Fibroblast of the conjunctiva (primary cell): Measurements from ENCODE around the gene AMDHD2.
A peak's percentile ranks its signal among the peaks of the same experiment; 100 is the strongest.
"Not testable (repeated sequence)": the region's sequence is repeated elsewhere in the genome, so short reads cannot be mapped to it uniquely, and the experiment has no call there.

Experiments used
- DNase-seq: peaks from one replicate; pipeline ENCODE4 v3.0.0-alpha.2; 2010; ENCODE audit warnings: low read depth

Gene AMDHD2

DNA sequence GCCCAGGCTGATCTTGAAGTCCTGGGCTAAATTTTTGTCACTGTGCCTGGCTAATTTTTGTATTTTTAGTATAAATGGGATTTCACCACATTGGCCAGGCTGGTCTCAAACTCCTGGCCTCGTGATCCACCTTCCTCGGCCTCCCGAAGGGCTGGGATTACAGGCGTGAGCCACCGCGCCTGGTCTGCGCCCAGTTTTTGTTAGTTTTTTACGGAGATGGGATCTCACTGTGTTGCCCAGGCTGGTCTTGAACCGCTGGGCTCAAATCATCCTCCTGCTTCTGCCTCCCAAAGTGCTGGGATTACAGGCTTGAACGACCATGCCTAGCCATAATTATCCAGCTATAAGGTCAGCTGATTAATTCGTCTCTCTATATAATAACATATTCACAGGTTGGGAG, 13.7 kb downstream of the AMDHD2 start:
- DNase-seq: no peak

- DNase-seq: not testable (repeated sequence)
Observed at GRCh38 chr16:2534335-2534734, 14.2 kb downstream of the AMDHD2 start.

DNA sequence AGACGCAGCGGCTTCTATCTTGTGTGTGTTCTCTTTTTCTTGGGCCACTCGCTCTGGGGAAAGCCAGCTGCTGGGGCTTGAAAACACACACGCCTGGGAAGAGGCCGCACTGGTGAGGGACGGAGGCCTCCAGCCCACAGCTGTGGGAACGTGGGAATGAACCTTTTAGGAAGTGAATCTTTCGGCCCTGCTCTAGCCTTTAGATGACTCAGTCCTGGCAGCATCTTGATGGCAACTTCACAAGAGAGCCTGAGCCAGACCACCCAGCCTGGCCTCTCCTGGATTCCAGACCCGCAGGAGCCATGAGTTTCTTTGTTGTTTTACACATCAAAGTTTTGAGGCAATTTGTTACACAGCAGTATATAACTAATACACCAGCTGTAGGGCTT, 15.4 kb downstream of the AMDHD2 start:
- DNase-seq: no peak

GRCh38 chr16:2537451-2538379, 17.5 kb downstream of the AMDHD2 start, which contains the start of gene PDPK1:
TSS of gene PDPK1 (plus strand) at chr16:2538021. CDS start at chr16:2538113, 92 bp downstream.
- peak; percentile 90 for DNase-seq

- DNase-seq: not testable (repeated sequence)
Observed at GRCh38 chr16:2539192-2539844, 19.1 kb downstream of the AMDHD2 start.

DNA sequence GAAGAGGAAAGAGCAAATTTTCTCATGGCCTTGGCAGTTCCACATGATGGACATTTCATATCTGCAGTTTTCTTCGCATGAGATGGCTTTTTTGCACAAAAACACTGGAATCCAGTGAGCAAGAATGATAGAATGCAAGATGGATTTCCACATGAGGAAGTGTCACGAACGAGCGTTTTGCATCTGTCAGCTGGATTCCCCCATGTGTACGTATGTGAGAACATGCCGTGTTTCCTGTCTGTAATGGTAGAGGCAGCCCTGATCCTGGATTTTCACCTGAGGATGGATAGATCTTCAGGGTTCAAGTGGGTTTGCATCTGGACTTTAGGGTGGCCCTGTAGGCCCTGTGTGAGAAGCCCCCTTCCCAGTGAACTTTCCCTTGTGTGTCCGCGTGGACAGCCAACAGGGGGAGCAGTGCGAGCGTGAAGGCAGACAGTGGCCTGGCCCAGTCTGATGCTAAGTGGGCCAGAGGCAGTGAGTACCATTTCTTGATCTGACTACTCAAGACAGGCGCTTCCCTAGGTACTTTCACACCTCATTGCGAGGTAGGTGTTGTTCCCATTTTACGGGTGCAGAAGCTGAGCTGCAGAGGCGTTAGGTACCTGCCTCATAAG, 19.8 kb downstream of the AMDHD2 start:
- not testable (repeated sequence) for DNase-seq

DNA sequence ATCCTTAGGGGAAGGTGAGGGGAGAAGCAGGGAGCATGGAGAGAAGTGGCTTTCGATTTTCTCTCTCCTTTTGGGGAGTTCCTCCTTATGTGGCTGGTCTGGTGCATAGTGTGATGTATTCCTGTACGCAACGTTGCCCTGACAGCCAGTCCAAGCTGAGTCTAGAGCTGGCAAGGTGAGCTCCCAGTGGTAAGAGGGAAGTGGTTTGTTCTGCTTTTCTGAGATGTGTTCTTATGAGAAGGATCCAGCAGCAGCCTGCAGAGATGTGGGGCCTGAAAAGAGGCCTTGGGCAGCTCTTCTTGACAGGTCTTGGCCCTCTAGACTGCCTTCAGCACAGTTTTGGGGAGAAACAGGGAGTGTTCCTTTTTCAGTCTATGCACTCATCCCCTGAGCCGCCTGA, 20.7 kb downstream of the AMDHD2 start:
- not testable (repeated sequence) for DNase-seq

DNA sequence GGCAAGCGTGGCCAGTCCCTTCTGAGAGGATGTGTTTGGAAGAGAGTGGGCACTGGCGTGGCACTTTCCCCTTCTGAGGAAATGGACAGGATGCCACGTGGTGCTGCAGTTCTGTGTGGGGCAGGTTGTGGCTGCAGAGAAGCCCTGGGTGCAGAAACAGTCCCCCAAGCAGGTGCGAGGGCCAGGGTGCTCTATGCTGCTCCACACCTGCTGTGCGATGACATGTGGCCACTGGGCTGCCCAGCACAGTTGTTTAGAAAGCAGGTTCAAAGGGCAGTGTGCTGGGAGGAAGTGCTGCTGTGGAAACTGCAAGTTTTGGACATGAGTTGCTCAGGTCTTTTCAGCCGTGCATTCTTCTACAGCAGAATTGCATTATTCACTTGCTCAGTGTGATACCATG, 21.2 kb downstream of the AMDHD2 start:
- not testable (repeated sequence) for DNase-seq

DNA sequence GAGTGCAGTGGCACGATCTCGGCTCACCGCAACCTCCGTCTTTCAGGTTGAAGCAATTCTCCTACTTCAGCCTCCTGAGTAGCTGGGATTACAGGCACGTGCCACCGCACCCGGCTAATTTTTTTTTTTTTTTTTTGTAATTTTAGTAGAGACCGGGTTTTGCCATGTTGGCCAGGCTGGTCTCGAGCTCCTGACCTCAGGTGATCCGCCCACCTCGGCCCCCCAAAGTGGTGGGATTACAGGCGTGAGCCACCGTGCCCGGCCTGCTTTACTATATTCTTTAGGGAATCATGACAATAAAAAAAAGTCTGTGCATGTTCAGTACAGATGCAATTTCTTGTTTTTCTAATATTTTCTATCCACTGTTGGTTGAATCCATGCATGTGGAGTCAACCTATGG, 23.6 kb downstream of the AMDHD2 start:
- DNase-seq: not testable (repeated sequence)

DNA sequence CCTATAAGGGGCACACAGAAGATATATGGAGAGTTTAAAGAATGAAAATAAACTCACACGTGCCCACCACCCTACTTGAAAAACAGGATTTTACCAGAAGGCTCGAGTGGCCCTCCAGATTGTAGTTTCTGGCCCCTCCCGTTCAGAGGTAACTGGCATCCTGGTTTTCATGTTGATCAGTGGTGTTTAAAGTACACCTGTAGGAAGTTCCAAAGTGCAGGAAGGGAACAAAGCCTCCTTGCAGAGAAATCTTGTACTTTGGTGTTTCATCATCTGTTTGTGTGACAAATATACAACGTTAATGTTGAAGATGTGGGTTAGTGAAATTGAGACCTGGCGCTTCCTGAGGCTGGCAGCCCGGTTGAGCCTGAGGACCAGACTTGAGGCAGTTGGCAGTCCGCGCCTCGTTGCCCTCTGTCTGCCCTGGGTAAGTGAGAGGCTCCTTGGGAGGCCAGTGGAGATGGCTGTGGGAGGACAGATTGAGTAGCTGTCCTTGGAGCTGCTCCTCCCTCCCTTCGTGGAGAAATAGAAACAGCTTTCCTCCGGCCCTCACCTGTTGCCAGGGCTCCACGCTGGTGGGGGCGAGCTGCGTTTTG, 30.2 kb downstream of the AMDHD2 start:
- DNase-seq: not testable (repeated sequence)

- not testable (repeated sequence) for DNase-seq
Observed at GRCh38 chr16:2551420-2551889, 31.3 kb downstream of the AMDHD2 start.

- DNase-seq: not testable (repeated sequence)
Observed at GRCh38 chr16:2554709-2555425, 34.7 kb downstream of the AMDHD2 start.

DNA sequence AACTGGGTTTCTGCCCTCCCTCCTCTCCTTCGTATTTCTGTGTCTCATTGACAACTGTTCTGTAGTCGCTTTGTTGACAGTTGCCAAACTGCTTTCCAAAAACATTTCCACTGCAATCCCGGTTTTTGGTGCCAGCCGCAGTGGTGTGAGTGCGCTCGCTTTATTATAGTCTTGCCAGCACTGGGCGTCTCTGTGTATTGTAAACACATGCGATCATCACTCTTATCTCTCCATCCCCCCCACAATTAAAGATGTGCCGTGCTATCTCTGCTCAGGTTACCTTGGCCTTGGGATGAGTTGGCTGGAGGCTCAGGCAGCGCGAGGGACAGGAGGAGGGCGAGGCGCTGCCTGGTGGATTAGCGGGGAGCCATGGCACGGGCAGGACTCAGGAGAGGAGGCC, 37.0 kb downstream of the AMDHD2 start:
- DNase-seq: not testable (repeated sequence)

GRCh38 chr16:2560131-2560797, 40.1 kb downstream of the AMDHD2 start:
- DNase-seq: not testable (repeated sequence)

- DNase-seq: not testable (repeated sequence)
Observed at GRCh38 chr16:2560798-2561133, 40.6 kb downstream of the AMDHD2 start.

- not testable (repeated sequence) for DNase-seq
Observed at GRCh38 chr16:2567506-2567905, 47.3 kb downstream of the AMDHD2 start.

GRCh38 chr16:2568573-2568972, 48.4 kb downstream of the AMDHD2 start:
- DNase-seq: not testable (repeated sequence)

DNA sequence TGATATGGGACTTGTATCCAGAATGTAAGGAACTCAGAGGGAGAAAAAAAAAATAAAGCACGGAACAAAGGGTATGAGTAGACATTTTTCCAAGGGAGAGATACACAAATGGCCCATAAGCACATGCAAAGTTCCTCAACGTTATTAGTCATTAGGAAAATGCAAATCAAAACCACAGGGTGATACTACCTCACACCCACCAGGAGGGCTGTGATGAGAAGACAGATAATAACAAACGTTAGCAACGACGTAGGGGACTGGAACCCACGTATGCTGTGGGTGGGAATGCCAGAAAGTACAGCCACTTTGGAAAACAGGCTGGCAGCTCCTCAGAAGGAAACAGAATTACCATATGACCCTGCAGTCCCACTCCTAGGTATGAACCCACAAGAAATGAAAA, 52.5 kb downstream of the AMDHD2 start:
- not testable (repeated sequence) for DNase-seq

DNA sequence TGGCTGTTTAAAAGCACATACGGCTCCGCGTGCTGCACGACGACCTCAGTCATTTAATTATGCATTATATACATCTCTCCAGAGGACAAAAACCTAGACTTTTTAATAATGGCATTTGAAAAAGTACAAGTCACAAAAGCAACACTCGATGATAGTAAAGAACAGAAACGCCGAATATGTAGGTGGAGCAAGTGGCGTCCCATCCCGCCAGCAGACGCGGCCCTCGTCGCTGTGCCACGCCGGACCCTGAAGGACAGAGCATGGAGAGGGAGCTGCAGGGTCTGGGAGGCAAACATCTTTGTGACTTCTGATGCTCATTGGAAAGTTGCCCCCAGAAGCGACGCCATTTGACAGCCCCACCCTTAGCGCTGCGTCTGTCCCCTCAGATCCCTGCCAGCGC, 55.7 kb downstream of the AMDHD2 start:
- not testable (repeated sequence) for DNase-seq

DNA sequence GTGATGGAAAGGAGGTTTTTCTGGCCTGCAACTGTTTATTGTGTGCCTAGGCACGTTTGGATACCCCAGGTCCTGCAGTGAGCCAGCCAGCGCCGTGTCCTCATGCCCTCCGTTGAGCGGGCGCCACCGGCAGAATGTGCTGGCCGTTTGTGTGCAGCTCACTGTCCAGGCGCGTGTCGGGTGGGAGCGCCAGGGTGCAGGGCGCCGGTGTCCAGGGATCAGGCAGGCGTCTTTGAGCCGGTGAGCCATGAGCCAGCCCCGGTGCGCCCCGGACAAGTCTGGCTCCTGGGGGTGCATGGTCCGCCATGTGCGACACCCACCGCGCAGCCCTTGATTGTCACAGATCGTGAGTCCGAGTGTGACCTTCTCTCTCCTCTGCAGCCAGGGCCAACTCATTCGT, 56.9 kb downstream of the AMDHD2 start:
- not testable (repeated sequence) for DNase-seq

- not testable (repeated sequence) for DNase-seq
Observed at GRCh38 chr16:2578905-2579304, 58.7 kb downstream of the AMDHD2 start.
